ENCODE data around the gene RASAL1.

Gene RASAL1

GRCh38 chr12:113115455-113116126 is 20.0 kb downstream of the RASAL1 start:
- DNase-seq (ENCODE audit: low read depth) = no peak

- DNase-seq (ENCODE audit: low read depth) = no peak
Measured at GRCh38 chr12:113114447-113115178, 20.9 kb downstream of the RASAL1 start.

GRCh38 chr12:113113397-113113796 is 22.2 kb downstream of the RASAL1 start:
- no peak for DNase-seq (ENCODE audit: low read depth)

GRCh38 chr12:113112043-113112899 is 23.3 kb downstream of the RASAL1 start:
- DNase-seq (ENCODE audit: low read depth) = no peak

- DNase-seq (ENCODE audit: low read depth) = no peak
Measured at GRCh38 chr12:113111247-113111646, 24.3 kb downstream of the RASAL1 start.

- DNase-seq (ENCODE audit: low read depth) = no peak
Measured at GRCh38 chr12:113109872-113110599, 25.5 kb downstream of the RASAL1 start.

- no peak for DNase-seq (ENCODE audit: low read depth)
Measured at GRCh38 chr12:113109360-113109759, 26.2 kb downstream of the RASAL1 start.

GRCh38 chr12:113108308-113108707 is 27.3 kb downstream of the RASAL1 start:
- no peak for DNase-seq (ENCODE audit: low read depth)

- no peak for DNase-seq (ENCODE audit: low read depth)
Measured at GRCh38 chr12:113106361-113106760, 29.2 kb downstream of the RASAL1 start.

GRCh38 chr12:113105606-113106271 is 29.8 kb downstream of the RASAL1 start:
- DNase-seq (ENCODE audit: low read depth) = no peak

- no peak for DNase-seq (ENCODE audit: low read depth)
Measured at GRCh38 chr12:113104953-113105510, 30.5 kb downstream of the RASAL1 start.

- DNase-seq (ENCODE audit: low read depth) = no peak
Measured at GRCh38 chr12:113103756-113104450, 31.7 kb downstream of the RASAL1 start.

GRCh38 chr12:113102811-113103210 is 32.8 kb downstream of the RASAL1 start:
- DNase-seq (ENCODE audit: low read depth) = no peak

GRCh38 chr12:113101751-113102150 is 33.8 kb downstream of the RASAL1 start:
- no peak for DNase-seq (ENCODE audit: low read depth)

GRCh38 chr12:113099764-113100163 is 35.8 kb downstream of the RASAL1 start:
- no peak for DNase-seq (ENCODE audit: low read depth)

- DNase-seq (ENCODE audit: low read depth) = no peak
Measured at GRCh38 chr12:113099364-113099763, 36.2 kb downstream of the RASAL1 start.

GRCh38 chr12:113098441-113099028 is 37.0 kb downstream of the RASAL1 start:
- DNase-seq (ENCODE audit: low read depth) = peak; percentile 66

- no peak for DNase-seq (ENCODE audit: low read depth)
Measured at GRCh38 chr12:113097716-113098440, 37.7 kb downstream of the RASAL1 start.

- DNase-seq (ENCODE audit: low read depth) = no peak
Measured at GRCh38 chr12:113096675-113097461, 38.7 kb downstream of the RASAL1 start.
